Vagina (tissue), 2 donors: ENCODE data around the gene CCT6A. TPM values are rescaled to one million over a fixed set of nuclear protein-coding genes. Genes with fewer than 3 reads are reported as not detected.
"Not testable (repeated sequence)": the region's sequence is repeated elsewhere in the genome, so short reads cannot be mapped to it uniquely, and the experiment has no call there.

Experiments used
- DNase-seq, 2 donors: peaks; one replicate each; pipeline ENCODE4 v3.0.0-alpha.2; 2017; ENCODE audit errors: extremely low spot score in 2 of 2
- H3K27ac ChIP-seq: fragments of 200-600 bp; sonication (generic); one replicate; pipeline ENCODE4 v1.5.1; 2019
- H3K27me3 ChIP-seq: fragments of 200-600 bp; sonication (generic); one replicate; pipeline ENCODE4 v1.5.1; 2019
- H3K36me3 ChIP-seq, 2 donors: fragments of 200-600 bp; sonication (generic); one replicate each; pipeline ENCODE4 v1.5.1; 2017 to 2019
- H3K4me1 ChIP-seq: fragments of 200-600 bp; sonication (generic); one replicate; pipeline ENCODE4 v1.5.1; 2019
- H3K4me3 ChIP-seq, 2 donors: fragments of 200-600 bp; sonication (generic); 1 replicate in 1 of 2; 2 replicates in 1 of 2; pipeline ENCODE4 v1.5.1; 2016 to 2019
- H3K9me3 ChIP-seq: fragments of 200-600 bp; sonication (generic); one replicate; pipeline ENCODE4 v1.5.1; 2019
- CTCF ChIP-seq, 3 experiments: fragments of 450-650 bp in 2 of 3; fragments of 200-600 bp in 1 of 3; sonication (generic) in 1 of 3; IDR thresholded peaks; one replicate each; pipeline ENCODE4 v1.5.1; 2017 to 2019; ENCODE audit warnings: antibody characterized with exemption in 3 of 3, mild to moderate bottlenecking in 2 of 3, moderate library complexity in 2 of 3
- POLR2A ChIP-seq, 2 donors: fragments of 450-650 bp; IDR thresholded peaks; one replicate each; pipeline ENCODE4 v1.6.1; 2017; ENCODE audit warnings: antibody characterized with exemption in 2 of 2, mild to moderate bottlenecking in 2 of 2, moderate library complexity in 2 of 2
- POLR2AphosphoS5 ChIP-seq, 2 donors: sonication (generic); formaldehyde crosslinking; IDR thresholded peaks; one replicate each; pipeline ENCODE4 v1.9.0; 2017; ENCODE audit warnings: antibody characterized with exemption in 2 of 2, mild to moderate bottlenecking in 2 of 2, low read depth in 1 of 2; ENCODE audit not compliant: insufficient read depth in 1 of 2
- intact Hi-C: fragments of 100-400 bp; cut with DNase I; formaldehyde crosslinking; loops from one replicate; pipeline ENCODE4 v1.15.1; 2023
- total RNA-seq: library from RNA; depleted of rRNA; stranded (reverse); fragments of >200 nt; gene quantifications from one replicate; pipeline ENCODE4 v1.2.3, GENCODE V29; 2016

Gene CCT6A
- total RNA-seq, result 82.0 TPM

- DNase-seq, result peak in 1 of 2 donors; percentile 99
- intact Hi-C loops, result loop anchor here (5.0 kb wide), 1 partner anchor 684 kb away; the partner anchor contains the start of gene LANCL2
- peaks cover 46% of the 10 kb centered on the region for H3K4me1 ChIP-seq
These were observed at the start of gene CCT6A, which contains the start of gene PSPH for GRCh38 chr7:56051339-56052191. CCT6A (plus strand) TSS chr7:56051765; CDS start chr7:56051849, 84 bp downstream. PSPH (minus strand) TSS chr7:56051444; CDS start chr7:56021212, 30,232 bp downstream.

GRCh38 chr7:56003749-56004148, 47.8 kb upstream of the CCT6A start:
- H3K36me3 ChIP-seq, result no peaks in the 10 kb centered on the region
- H3K4me1 ChIP-seq, result no peaks in the 10 kb centered on the region
- intact Hi-C loops, result no loop called here
- no peaks in the 10 kb centered on the region for H3K9me3 ChIP-seq
- no peak for DNase-seq
- no peak for TF ChIP-seq CTCF (IDR thresholded peaks at IDR 0.05)
- no peaks in the 10 kb centered on the region for H3K27me3 ChIP-seq
- no peak overlapping the region for H3K4me3 ChIP-seq
- H3K27ac ChIP-seq, result no peak overlapping the region

More at GRCh38 chr7:56051339-56052191, at the start of gene CCT6A, which contains the start of gene PSPH:
- peaks cover 0 to 26% of the 10 kb centered on the region in 2 donors for H3K36me3 ChIP-seq
- H3K27ac ChIP-seq, result peak within 1 kb of the TSS; percentile 90
- H3K9me3 ChIP-seq, result no peaks in the 10 kb centered on the region
- H3K4me3 ChIP-seq, result peak within 1 kb of the TSS; percentile 59 to 89
- no peaks in the 10 kb centered on the region for H3K27me3 ChIP-seq
- TF ChIP-seq POLR2AphosphoS5 (IDR thresholded peaks at IDR 0.05; ENCODE audit: insufficient read depth in 1 of 2, low read depth in 1 of 2) (peak; percentile 89 to 95), POLR2A (IDR thresholded peaks at IDR 0.05) (peak in 1 of 2 donors; percentile 49), CTCF (IDR thresholded peaks at IDR 0.05) (peak in 1 of 3 experiments; percentile 16)

GRCh38 chr7:56007167-56007652, 44.4 kb upstream of the CCT6A start:
- Histone ChIP-seq H3K27me3 (no peaks in the 10 kb centered on the region), H3K27ac (no peak overlapping the region), H3K9me3 (no peaks in the 10 kb centered on the region), H3K4me1 (no peaks in the 10 kb centered on the region), H3K36me3 (no peaks in the 10 kb centered on the region), H3K4me3 (no peak overlapping the region)
- no peak for DNase-seq
- no peak for TF ChIP-seq POLR2AphosphoS5 (IDR thresholded peaks at IDR 0.05; ENCODE audit: insufficient read depth in 1 of 2, low read depth in 1 of 2)
- TF ChIP-seq POLR2A (IDR thresholded peaks at IDR 0.05), result no peak
- TF ChIP-seq CTCF (IDR thresholded peaks at IDR 0.05), result no peak
- intact Hi-C loops, result no loop called here

GRCh38 chr7:56007891-56008290, 43.7 kb upstream of the CCT6A start:
- Histone ChIP-seq H3K4me3 (no peak overlapping the region), H3K9me3 (no peaks in the 10 kb centered on the region), H3K36me3 (no peaks in the 10 kb centered on the region), H3K4me1 (no peaks in the 10 kb centered on the region), H3K27me3 (no peaks in the 10 kb centered on the region), H3K27ac (no peak overlapping the region)
- no peak for TF ChIP-seq POLR2AphosphoS5 (IDR thresholded peaks at IDR 0.05; ENCODE audit: insufficient read depth in 1 of 2, low read depth in 1 of 2)
- no peak for TF ChIP-seq CTCF (IDR thresholded peaks at IDR 0.05)
- TF ChIP-seq POLR2A (IDR thresholded peaks at IDR 0.05), result no peak
- intact Hi-C loops, result no loop called here
- no peak for DNase-seq

GRCh38 chr7:56009695-56010094, 41.9 kb upstream of the CCT6A start:
- DNase-seq, result no peak
- TF ChIP-seq POLR2A (IDR thresholded peaks at IDR 0.05) (no peak), CTCF (IDR thresholded peaks at IDR 0.05) (no peak), POLR2AphosphoS5 (IDR thresholded peaks at IDR 0.05; ENCODE audit: insufficient read depth in 1 of 2, low read depth in 1 of 2) (peak in 1 of 2 donors; percentile 34)
- intact Hi-C loops, result loop anchor here (10.0 kb wide), 1 partner anchor 65 kb away; no protein-coding TSS in a partner anchor
- peaks cover 0 to 6% of the 10 kb centered on the region in 2 donors for H3K36me3 ChIP-seq
- H3K27me3 ChIP-seq, result no peaks in the 10 kb centered on the region
- H3K4me1 ChIP-seq, result no peaks in the 10 kb centered on the region
- H3K9me3 ChIP-seq, result no peaks in the 10 kb centered on the region
- no peak overlapping the region for H3K4me3 ChIP-seq
- H3K27ac ChIP-seq, result no peak overlapping the region

- DNase-seq, H3K27ac ChIP-seq, H3K4me1 ChIP-seq, H3K4me3 ChIP-seq, H3K27me3 ChIP-seq, H3K9me3 ChIP-seq: not testable (repeated sequence)
- H3K36me3 ChIP-seq, result peaks cover 0 to 16% of the 10 kb centered on the region in 2 donors
- intact Hi-C loops, result loop anchor here (10.0 kb wide), 1 partner anchor 58 kb away; no protein-coding TSS in a partner anchor
These were observed 34.5 kb upstream of the CCT6A start for GRCh38 chr7:56017015-56017414.
